ENCODE data around the gene SLC39A7.

Gene SLC39A7

GRCh38 chr6:33164665-33165373 lies 35.8 kb upstream of the SLC39A7 start:
- TF ChIP-seq MAX (IDR thresholded peaks at IDR 0.05; ENCODE audit: low read depth, low read length), result no peak
- no peak for TF ChIP-seq CTCF (IDR thresholded peaks at IDR 0.05; ENCODE audit: low read depth, low read length)
- TF ChIP-seq POLR2A (IDR thresholded peaks at IDR 0.05; ENCODE audit: extremely low read depth, insufficient read length), result no peak
- DNase-seq (ENCODE audit: low read depth), result no peak
- no peak overlapping the region for H3K4me3 ChIP-seq (ENCODE audit: low read depth, low read length)

GRCh38 chr6:33165581-33166258 lies 34.9 kb upstream of the SLC39A7 start:
- H3K4me3 ChIP-seq (ENCODE audit: low read depth, low read length), result no peak overlapping the region
- no peak for DNase-seq (ENCODE audit: low read depth)
- TF ChIP-seq MYC (IDR thresholded peaks at IDR 0.05; ENCODE audit: low read depth, low read length), result no peak
- no peak for TF ChIP-seq MAX (IDR thresholded peaks at IDR 0.05; ENCODE audit: low read depth, low read length)
- TF ChIP-seq POLR2A (IDR thresholded peaks at IDR 0.05; ENCODE audit: extremely low read depth, insufficient read length), result no peak
- TF ChIP-seq CTCF (IDR thresholded peaks at IDR 0.05; ENCODE audit: low read depth, low read length), result no peak

GRCh38 chr6:33166363-33166762 lies 34.3 kb upstream of the SLC39A7 start:
- no peak overlapping the region for H3K4me3 ChIP-seq (ENCODE audit: low read depth, low read length)
- DNase-seq (ENCODE audit: low read depth), result no peak
- TF ChIP-seq MYC (IDR thresholded peaks at IDR 0.05; ENCODE audit: low read depth, low read length) (no peak), MAX (IDR thresholded peaks at IDR 0.05; ENCODE audit: low read depth, low read length) (no peak), POLR2A (IDR thresholded peaks at IDR 0.05; ENCODE audit: extremely low read depth, insufficient read length) (no peak), CTCF (IDR thresholded peaks at IDR 0.05; ENCODE audit: low read depth, low read length) (no peak)

GRCh38 chr6:33166811-33167210 lies 33.9 kb upstream of the SLC39A7 start:
- TF ChIP-seq POLR2A (IDR thresholded peaks at IDR 0.05; ENCODE audit: extremely low read depth, insufficient read length) (no peak), CTCF (IDR thresholded peaks at IDR 0.05; ENCODE audit: low read depth, low read length) (no peak), MAX (IDR thresholded peaks at IDR 0.05; ENCODE audit: low read depth, low read length) (no peak), MYC (IDR thresholded peaks at IDR 0.05; ENCODE audit: low read depth, low read length) (no peak)
- no peak for DNase-seq (ENCODE audit: low read depth)
- no peak overlapping the region for H3K4me3 ChIP-seq (ENCODE audit: low read depth, low read length)

- no peak overlapping the region for H3K4me3 ChIP-seq (ENCODE audit: low read depth, low read length)
- no peak for TF ChIP-seq MAX (IDR thresholded peaks at IDR 0.05; ENCODE audit: low read depth, low read length)
- DNase-seq (ENCODE audit: low read depth), result no peak
Observed at GRCh38 chr6:33167374-33168283, 33.0 kb upstream of the SLC39A7 start.

GRCh38 chr6:33168284-33168601 lies 32.4 kb upstream of the SLC39A7 start:
- DNase-seq (ENCODE audit: low read depth), result no peak
- no peak overlapping the region for H3K4me3 ChIP-seq (ENCODE audit: low read depth, low read length)
- TF ChIP-seq MAX (IDR thresholded peaks at IDR 0.05; ENCODE audit: low read depth, low read length) (no peak), MYC (IDR thresholded peaks at IDR 0.05; ENCODE audit: low read depth, low read length) (no peak), CTCF (IDR thresholded peaks at IDR 0.05; ENCODE audit: low read depth, low read length) (no peak), POLR2A (IDR thresholded peaks at IDR 0.05; ENCODE audit: extremely low read depth, insufficient read length) (no peak)

All from NB4 (cell line).